ENCODE measurements around the gene ZDHHC18.
"Not testable (repeated sequence)": the region's sequence is repeated elsewhere in the genome, so short reads cannot be mapped to it uniquely, and the experiment has no call there.

Gene ZDHHC18

GRCh38 chr1:26839779-26840178, 13.3 kb downstream of the ZDHHC18 start:
- H3K27me3 ChIP-seq (ENCODE audit: insufficient read depth, poor library complexity, severe bottlenecking), result no peaks in the 10 kb centered on the region
- DNase-seq (ENCODE audit: low read depth in 1 of 2, low spot score in 1 of 2), result no peak
- no peak overlapping the region for H3K4me3 ChIP-seq (replicated peaks; ENCODE audit: insufficient read depth, low read length)
- TF ChIP-seq GABPA (IDR thresholded peaks at IDR 0.05; ENCODE audit: low read depth) (no peak), SPI1 (IDR thresholded peaks at IDR 0.05; ENCODE audit: borderline replicate concordance, low read depth) (no peak), POLR2AphosphoS5 (IDR thresholded peaks at IDR 0.05; ENCODE audit: low read depth) (no peak), CTCF (IDR thresholded peaks at IDR 0.05; ENCODE audit: insufficient read depth, low read length) (no peak)
- H3K27ac ChIP-seq (replicated peaks), result no peak overlapping the region

- no peak overlapping the region for H3K4me3 ChIP-seq (replicated peaks; ENCODE audit: insufficient read depth, low read length)
- H3K27me3 ChIP-seq (ENCODE audit: insufficient read depth, poor library complexity, severe bottlenecking), result no peaks in the 10 kb centered on the region
- DNase-seq (ENCODE audit: low read depth in 1 of 2, low spot score in 1 of 2), result no peak
- no peak for TF ChIP-seq POLR2AphosphoS5 (IDR thresholded peaks at IDR 0.05; ENCODE audit: low read depth)
- TF ChIP-seq SPI1 (IDR thresholded peaks at IDR 0.05; ENCODE audit: borderline replicate concordance, low read depth), result no peak
- TF ChIP-seq CTCF (IDR thresholded peaks at IDR 0.05; ENCODE audit: insufficient read depth, low read length), result no peak
- no peak overlapping the region for H3K27ac ChIP-seq (replicated peaks)
These were observed 18.1 kb downstream of the ZDHHC18 start for GRCh38 chr1:26844424-26845196.

GRCh38 chr1:26847826-26848225, 21.3 kb downstream of the ZDHHC18 start:
- not testable (repeated sequence) for H3K27me3 ChIP-seq (ENCODE audit: insufficient read depth, poor library complexity, severe bottlenecking); DNase-seq (ENCODE audit: low read depth in 1 of 2, low spot score in 1 of 2); H3K4me3 ChIP-seq (replicated peaks; ENCODE audit: insufficient read depth, low read length); H3K27ac ChIP-seq (replicated peaks)

GRCh38 chr1:26848499-26848898, 22.0 kb downstream of the ZDHHC18 start:
- H3K27me3 ChIP-seq (ENCODE audit: insufficient read depth, poor library complexity, severe bottlenecking), result no peaks in the 10 kb centered on the region
- H3K4me3 ChIP-seq (replicated peaks; ENCODE audit: insufficient read depth, low read length), result no peak overlapping the region
- no peak for DNase-seq (ENCODE audit: low read depth in 1 of 2, low spot score in 1 of 2)
- H3K27ac ChIP-seq (replicated peaks), result no peak overlapping the region
- TF ChIP-seq GABPA (IDR thresholded peaks at IDR 0.05; ENCODE audit: low read depth), result no peak
- no peak for TF ChIP-seq REST (IDR thresholded peaks at IDR 0.05; ENCODE audit: insufficient replicate concordance, low read depth)
- TF ChIP-seq CTCF (IDR thresholded peaks at IDR 0.05; ENCODE audit: insufficient read depth, low read length), result no peak
- no peak for TF ChIP-seq SPI1 (IDR thresholded peaks at IDR 0.05; ENCODE audit: borderline replicate concordance, low read depth)
- TF ChIP-seq POLR2AphosphoS5 (IDR thresholded peaks at IDR 0.05; ENCODE audit: low read depth), result no peak

GRCh38 chr1:26848941-26849774, 22.7 kb downstream of the ZDHHC18 start:
- DNase-seq (ENCODE audit: low read depth in 1 of 2, low spot score in 1 of 2), result no peak
- no peak overlapping the region for H3K27ac ChIP-seq (replicated peaks)
- no peak overlapping the region for H3K4me3 ChIP-seq (replicated peaks; ENCODE audit: insufficient read depth, low read length)
- TF ChIP-seq POLR2AphosphoS5 (IDR thresholded peaks at IDR 0.05; ENCODE audit: low read depth), result no peak
- TF ChIP-seq CTCF (IDR thresholded peaks at IDR 0.05; ENCODE audit: insufficient read depth, low read length), result no peak
- no peak for TF ChIP-seq REST (IDR thresholded peaks at IDR 0.05; ENCODE audit: insufficient replicate concordance, low read depth)
- TF ChIP-seq GABPA (IDR thresholded peaks at IDR 0.05; ENCODE audit: low read depth), result no peak
- no peak for TF ChIP-seq SPI1 (IDR thresholded peaks at IDR 0.05; ENCODE audit: borderline replicate concordance, low read depth)
- no peaks in the 10 kb centered on the region for H3K27me3 ChIP-seq (ENCODE audit: insufficient read depth, poor library complexity, severe bottlenecking)

Data from HL-60 (cell line).